HG03108 (cell line): Measurements from ENCODE around the gene ZNF398.

Experiments
- ATAC-seq: cut with Tn5 transposase; IDR thresholded peaks from one replicate; pipeline ENCODE4 v1.9.1; 2021; ENCODE audit warnings: moderate library complexity; ENCODE audit not compliant: unreplicated experiment

The ZNF398 gene

DNA sequence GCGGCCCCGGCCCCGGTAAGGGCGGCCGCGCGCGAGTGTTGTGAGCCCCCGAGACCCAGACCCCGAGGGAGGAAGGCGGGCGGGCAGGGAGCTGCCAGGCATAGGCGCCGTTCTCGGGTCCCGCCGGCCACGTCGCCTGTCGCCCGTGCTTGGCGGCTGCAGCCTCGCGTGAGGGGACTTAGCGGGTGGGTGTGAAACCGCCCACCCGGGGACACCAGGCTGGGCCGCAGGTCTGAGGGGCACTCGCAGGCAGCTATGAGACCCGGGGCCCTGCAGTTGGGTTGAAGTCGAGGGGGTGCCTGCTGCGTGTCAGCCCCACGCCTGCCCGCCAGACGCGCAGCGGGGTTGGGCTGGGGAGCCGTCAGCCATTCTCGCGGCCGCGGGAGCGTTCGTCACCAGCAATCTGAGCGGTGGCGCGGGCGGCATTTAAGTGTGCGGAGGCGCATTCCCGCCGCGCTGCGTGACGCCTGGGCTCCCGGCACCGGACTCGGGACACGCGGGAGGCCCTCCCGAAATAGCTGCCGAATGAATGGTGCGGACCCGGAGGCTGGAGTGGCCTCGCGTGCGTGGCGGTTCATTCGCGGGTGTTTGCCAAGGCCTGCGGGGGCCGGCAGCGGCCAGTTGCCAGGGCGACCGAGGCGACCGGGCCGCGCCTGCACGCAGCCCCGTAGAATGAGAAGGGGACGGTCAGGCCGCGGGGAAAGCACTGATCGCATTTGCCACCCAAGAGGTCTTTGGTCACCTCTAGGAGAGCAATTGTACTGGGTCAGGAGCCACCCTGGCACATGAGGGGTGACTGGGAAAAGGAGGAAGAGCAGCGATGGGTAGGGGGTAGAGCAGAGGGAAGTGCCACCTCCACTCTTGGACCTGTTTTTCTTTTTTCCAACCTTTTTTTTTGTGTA lies 750 bp downstream of the ZNF398 start:
- peak; percentile 11 for ATAC-seq

DNA sequence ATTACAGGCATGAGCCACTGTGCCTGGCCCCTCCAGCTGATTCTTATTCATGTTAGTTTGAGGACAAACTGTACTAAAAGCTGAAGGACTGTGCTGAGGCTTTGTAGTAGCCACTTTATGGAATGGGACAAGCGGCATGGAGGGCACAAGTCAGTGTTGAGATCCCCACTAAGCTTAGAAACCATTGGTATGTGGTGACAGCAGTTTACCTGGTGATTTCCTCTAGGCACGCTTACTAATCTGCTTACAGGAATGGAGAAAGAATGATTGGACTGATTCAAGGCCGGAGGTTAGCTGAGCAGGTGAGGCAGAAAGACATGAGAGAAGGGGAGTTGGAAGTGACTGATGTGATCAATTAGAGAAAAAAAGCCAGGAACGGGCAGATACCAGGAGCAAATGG lies 3.7 kb downstream of the ZNF398 start:
- no peak for ATAC-seq

DNA sequence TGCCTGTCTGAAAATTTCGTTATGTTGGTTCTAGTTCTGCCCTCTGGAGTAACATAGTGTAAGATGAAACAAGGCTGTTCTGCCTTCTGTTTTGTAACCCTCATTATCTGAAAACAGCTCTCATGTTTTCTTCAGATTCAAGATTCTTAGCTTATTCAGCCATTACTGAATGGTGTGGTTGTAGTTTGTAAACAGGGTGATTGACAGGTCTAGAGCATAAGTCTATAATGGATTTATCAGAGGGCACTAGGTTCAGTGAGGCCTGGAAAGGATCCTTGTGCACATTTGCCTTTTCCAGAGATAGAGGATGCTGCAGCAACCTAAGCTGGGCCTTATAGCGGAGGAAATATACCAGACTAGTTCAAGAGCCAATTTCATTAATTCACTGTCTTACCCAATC lies 6.1 kb downstream of the ZNF398 start:
- ATAC-seq: no peak

DNA sequence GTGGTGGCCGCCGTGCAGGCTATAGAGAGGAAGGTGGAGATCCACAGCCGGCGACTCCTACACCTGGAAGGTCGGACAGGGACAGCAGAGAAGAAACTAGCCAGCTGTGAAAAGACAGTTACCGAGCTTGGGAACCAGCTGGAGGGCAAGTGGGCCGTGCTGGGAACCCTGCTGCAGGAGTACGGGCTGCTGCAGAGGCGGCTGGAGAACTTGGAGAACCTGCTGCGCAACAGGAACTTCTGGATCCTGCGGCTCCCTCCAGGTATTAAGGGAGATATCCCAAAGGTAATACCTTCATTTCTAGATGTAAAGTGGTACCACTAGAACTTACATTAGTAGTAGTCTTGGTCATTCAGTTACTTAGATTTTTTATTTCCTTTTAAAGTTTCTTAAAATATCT lies 6.8 kb downstream of the ZNF398 start:
- no peak for ATAC-seq

DNA sequence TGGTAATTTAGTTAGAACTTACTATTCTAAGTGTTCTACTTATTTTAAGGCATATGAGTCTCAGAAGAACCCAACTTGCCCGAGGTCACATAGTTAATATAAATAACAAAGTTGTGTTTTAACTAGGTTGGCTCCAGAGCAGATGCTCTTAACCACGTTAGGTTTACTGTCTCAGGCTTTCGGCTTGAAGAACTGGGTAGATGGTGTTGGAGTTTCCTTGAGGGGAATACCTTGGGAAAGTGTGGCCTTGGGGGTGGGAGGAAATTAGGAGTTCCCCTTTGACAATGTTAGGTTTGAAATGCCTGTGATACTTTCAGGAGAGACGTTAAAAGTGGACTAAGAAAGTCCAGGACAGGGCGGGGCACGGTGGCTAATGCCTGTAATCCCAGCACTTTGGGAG lies 9.6 kb downstream of the ZNF398 start:
- ATAC-seq: no peak

DNA sequence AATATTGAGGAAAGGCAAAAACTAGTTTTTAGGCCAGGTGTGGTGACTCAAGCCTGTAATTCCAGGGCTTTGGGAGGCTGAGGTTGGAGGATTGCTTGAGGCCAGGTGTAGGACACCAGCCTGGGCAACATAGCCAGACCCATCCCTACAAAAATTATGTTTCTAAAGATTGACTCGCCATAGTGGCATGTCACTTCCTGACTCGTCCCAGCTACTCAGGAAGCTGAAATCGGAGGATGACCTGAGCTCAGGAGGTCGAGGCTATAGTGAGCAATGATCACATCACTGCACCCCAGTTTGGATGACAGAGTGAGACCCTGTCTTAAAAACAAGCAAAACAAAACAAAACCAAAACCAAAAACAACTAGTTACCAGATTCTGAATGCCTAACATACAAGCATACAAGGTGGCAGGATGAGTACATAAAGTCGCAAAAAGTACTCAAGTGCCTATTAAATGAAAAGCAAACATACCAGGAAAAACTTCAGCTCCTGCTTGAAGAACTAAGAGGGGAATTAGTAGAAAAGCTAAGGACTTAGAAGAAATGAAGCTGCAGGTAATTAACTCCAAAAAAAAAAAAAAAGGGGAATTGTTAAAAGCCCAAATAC lies 14.1 kb downstream of the ZNF398 start:
- ATAC-seq: no peak

DNA sequence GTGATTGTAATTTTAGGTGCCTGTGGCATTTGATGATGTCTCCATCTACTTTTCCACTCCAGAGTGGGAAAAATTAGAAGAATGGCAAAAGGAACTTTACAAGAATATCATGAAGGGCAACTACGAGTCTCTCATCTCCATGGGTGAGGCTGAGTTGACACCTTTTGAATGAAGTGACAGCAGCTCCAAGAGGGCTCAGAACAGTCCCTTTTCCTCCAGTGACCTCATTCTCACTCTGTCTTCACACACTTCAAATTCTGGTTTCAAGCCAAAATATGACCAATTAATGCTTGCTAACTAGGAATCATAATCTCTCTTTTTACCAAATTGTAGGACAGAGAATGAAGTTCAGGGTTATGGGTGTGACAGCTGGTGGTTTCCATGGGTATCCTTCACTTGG lies 18.9 kb downstream of the ZNF398 start:
- no peak for ATAC-seq

DNA sequence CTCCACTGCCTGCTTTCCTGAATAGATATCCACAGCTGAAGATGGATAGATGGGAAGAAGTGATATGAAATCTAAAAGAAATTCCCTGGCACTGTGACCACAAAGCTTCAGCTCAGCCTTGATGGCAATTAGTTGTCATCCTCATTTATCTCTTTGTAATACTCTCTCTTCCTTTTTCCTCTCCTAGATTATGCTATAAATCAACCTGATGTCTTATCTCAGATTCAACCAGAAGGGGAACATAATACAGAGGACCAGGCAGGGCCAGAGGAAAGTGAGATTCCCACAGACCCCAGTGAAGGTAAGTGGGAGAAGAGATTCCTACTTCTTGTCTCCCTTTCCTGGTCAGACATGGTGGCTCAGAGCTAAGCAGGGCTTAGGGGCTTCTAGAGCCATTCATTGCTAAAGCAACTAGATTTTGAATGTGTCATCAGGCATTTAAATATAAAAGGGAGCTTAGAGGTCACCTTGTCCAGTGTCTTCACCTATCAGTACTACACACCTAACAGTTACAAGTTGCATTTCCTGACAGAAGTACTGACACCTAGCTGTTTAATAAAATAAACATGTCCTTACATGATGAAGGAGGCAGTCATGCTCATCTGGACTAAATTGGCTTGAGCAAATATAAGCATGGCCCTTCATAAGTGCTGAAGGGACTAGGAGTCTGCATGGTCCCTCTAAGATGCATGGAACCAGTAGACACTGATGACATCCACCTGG lies 19.5 kb downstream of the ZNF398 start:
- ATAC-seq: no peak

DNA sequence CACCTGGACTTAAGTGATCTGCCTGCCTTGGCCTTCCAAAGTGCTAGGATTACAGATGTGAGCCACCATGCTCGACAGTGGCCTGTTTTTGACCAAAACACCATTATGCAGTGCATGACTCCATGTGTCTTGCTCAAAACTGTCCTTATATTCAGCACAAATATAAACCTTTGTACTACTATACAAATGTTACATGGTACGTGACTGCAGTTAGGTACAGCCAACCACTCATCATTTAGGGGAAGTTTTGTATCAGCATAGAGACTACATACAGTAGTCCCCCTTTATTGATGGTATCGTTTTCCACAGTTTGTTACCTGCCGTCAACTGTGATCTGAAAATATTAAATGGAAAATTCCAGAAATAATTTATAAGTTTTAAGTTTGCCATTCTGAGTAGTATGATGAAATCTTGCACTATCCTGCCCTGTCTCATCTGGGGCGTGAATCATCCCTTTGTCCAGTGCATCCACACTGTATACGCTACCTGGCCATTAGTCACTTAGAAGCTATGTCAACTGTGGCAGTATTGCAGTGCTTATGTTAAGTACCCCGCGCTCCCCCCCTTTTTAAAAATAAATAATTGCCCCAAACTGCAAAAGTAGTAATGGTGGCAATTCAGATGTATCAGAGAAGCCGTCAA lies 24.8 kb downstream of the ZNF398 start:
- ATAC-seq: no peak

DNA sequence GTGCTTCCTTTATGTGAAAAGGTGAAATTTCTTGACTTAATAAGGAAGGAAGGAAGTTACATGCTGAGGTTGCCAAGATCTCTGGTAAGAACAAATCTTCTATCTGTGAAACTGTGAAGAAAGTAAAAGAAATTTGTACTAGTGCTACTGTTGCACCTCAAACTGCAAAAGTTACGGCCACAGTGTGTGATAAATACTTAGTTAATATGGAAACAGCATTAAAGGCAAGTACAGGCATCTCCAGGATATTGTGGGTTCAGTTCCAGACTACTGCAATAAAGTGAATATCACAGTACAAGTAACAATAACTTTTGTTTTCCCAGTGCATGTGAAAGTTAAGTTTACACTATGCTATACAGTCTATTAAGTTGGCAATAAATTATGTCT lies 25.3 kb downstream of the ZNF398 start:
- no peak for ATAC-seq

DNA sequence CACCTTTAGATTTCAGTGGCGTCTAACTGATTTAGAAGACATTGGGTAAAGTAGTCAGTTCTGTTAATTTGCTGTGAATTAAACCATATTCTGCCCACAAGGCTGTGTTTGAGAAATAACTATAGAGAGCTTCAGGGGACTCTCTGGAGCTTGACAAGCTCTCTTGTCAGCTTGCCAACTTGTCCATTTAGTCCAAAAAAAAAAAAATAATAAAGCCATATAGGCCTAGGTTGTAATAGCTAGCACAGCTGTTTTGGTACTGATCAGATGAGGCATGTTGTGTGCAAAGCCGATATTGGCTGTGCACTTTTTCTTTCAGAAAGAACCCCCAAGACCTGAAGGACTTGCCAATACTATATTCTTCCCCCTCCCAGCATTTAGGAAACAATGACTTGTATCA lies 27.9 kb downstream of the ZNF398 start:
- ATAC-seq: no peak

DNA sequence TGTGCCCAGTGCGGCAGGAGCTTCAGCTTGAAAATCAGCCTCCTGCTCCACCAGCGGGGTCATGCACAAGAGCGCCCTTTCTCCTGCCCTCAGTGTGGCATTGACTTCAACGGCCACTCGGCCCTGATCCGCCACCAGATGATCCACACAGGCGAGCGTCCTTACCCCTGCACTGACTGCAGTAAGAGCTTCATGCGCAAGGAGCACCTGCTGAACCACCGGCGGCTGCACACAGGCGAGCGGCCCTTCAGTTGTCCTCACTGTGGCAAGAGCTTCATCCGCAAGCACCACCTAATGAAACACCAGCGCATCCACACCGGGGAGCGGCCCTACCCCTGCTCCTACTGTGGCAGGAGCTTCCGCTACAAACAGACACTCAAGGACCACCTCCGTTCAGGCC lies 32.0 kb downstream of the ZNF398 start:
- no peak for ATAC-seq

DNA sequence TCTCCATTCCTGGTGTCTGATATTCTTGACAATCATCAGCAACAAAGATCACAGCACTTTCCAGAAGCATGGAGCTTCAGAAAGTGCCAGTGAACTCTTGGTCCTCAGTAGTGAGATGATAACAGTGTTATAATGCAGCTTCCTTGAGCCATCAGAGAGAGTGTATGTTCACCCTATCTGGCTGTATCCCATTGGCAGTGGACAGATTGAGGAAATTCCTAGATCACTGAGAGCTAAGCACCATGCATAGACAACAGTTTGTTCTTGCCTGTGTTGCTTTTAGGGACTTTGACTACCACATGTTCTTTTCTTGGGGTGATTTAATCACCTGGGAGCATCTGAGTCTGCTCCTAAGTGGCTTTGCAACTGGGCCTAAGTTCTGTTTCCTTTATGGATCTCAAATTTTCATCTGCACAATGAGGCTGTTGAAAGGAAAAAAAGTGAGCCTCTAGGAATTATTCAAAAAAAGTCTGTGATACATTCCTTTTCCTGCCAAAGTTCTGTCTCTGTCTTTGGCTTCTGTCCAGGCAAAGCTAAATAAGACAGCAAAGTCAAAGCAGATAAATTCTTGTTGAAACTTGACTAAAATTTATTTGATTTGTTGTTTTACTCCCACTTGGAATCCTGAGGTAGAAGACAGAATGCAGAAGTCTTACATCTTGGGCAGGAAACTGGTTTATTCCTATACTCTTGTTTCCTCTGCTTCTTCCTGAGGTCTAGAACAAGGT lies 33.6 kb downstream of the ZNF398 start:
- no peak for ATAC-seq

DNA sequence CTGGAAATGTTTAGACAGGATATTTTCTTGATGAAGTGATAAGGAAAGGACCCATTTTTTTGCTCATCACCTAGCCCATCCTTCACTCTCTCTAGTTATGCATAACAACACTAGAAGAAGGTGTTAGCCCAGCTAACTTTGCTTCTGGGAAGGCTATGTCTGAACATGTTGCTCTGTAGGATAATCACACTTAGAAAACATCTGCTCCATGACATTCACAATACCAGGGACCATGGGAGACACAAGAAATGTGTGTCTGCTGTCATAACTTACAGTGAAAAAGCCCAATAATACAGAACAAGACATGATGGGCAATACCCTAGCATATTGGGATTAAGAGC lies 34.2 kb downstream of the ZNF398 start:
- ATAC-seq: no peak

DNA sequence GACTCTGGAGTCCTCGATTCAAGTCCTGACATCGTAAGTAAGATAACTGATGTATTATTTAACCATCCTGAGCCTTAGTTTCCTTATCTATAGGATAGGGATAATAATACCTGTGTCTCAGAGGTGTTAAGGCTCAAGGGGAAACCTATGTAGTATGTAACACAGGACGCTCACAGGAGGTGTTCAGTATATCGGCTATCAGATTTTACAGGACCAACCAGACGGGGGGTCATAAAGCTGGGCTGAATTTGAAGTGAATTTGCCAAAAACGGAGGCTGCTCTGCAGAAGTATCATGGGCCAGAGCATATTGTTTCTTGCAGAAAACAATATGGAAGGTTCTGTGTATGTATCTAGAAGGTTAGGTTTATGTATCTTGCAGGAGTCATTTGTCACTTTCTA lies 37.0 kb downstream of the ZNF398 start:
- no peak for ATAC-seq

DNA sequence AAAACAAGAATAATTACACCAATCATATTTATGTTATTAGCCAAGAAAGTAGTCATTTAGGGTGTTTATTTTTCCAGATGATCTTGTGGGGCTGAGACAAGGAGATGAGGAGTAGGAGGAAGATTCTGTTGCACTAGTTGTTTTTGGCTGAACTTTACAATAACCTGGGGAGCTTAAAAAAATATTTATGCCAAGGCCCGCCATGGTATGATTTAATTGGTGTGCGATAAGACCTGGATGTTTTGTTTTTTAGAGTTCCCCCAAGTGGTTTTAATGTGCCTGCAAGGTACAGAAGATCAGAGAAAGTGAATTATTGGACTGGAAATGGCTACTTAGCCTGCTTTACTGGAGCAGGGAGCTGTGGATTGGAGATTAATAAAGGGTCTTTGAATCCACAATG lies 41.0 kb downstream of the ZNF398 start:
- no peak for ATAC-seq

DNA sequence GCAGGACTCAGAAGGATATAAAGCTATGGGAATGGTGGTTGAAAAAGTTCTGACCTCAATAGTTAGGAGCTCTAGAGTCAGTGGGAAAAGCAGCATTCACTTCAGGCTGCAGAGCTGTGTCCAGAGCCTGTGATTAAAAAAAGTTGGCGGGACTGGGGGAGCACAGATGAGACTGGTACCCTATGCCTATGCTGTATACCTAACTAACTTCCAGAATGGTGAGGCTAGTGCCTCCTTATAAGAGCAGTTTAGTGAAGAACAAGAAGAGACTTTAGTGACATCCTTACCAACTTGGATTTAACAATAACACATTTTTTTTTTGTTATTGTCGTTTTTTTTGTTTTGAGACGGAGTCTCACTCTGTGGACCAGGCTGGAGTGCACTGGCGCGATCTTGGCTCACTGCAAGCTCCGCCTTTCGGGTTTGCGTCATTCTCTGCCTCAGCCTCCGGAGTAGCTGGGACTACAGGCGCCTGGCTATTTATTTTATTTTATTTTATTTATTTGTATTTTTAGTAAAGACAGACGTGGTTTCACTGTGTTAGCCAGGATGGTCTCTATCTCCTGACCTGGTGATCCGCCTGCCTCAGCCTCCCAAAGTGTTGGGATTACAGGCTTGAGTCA lies 41.5 kb downstream of the ZNF398 start:
- no peak for ATAC-seq

DNA sequence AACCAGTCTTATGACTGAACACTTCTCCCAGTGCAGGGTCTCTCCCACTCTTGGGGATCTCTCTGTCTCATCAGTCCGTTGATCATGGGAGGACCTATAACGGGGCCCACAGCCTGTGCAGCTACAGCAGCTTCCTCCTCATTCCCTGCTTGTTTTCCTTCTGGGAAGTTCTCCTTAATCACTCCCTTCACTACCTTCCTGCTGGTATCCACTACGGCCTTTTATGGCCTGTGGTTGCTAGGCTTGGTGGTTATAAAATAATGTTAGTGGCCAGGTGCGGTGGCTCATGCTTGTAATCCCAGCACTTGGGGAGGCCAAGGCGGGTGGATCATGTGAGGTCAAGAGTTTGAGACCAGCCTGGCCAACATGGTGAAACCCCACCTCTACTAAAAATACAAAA lies 44.6 kb downstream of the ZNF398 start:
- no peak for ATAC-seq

DNA sequence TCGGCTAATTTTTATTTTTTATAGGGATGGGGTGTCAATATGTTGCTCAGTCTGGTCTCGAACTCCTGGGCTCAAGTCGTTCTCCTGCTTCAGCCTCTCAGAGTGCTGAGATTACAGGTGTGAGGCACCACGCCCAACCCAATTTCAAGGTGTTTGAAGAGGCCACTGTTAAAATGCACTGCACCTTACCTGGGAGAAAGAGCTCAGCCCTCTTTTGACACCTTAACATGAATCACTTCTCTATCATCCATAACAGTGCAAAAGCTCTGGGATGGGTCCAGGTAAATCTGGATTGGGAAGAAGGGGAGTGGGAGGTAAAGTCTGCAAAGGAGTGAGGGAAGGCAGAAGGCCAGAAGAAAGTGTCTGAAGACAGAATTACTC lies 47.5 kb downstream of the ZNF398 start:
- no peak for ATAC-seq
